DMS 273 (cell line): ENCODE measurements around the gene CACYBP.

Source experiments
- DNase-seq: peaks from one replicate; lab custom pipeline; 2025; ENCODE audit not compliant: unreplicated experiment; lab: John Stamatoyannopoulos, UW

CACYBP gene

GRCh38 chr1:174999936-175000696 lies at the start of gene CACYBP:
TSS of gene CACYBP (plus strand) at chr1:174999947. CDS start at chr1:175000181, 234 bp downstream.
- DNase-seq: peak; percentile 68

- no peak for DNase-seq
Observed at GRCh38 chr1:174953285-174954072, 46.3 kb upstream of the CACYBP start.

GRCh38 chr1:174954073-174954460 lies 45.7 kb upstream of the CACYBP start:
- peak; percentile 56 for DNase-seq

GRCh38 chr1:174954671-174955669 lies 44.8 kb upstream of the CACYBP start:
- DNase-seq: peak; percentile 42

GRCh38 chr1:174956086-174956485 lies 43.7 kb upstream of the CACYBP start:
- DNase-seq: no peak

GRCh38 chr1:174956976-174957375 lies 42.8 kb upstream of the CACYBP start:
- DNase-seq: no peak

GRCh38 chr1:174957829-174958228 lies 41.9 kb upstream of the CACYBP start:
- DNase-seq: no peak

GRCh38 chr1:174958396-174958795 lies 41.4 kb upstream of the CACYBP start:
- DNase-seq: no peak

GRCh38 chr1:174960362-174960761 lies 39.4 kb upstream of the CACYBP start:
- no peak for DNase-seq

- DNase-seq: peak; percentile 80
Observed at GRCh38 chr1:174963529-174964125, 36.1 kb upstream of the CACYBP start.

GRCh38 chr1:174964261-174964971 lies 35.3 kb upstream of the CACYBP start:
- DNase-seq: peak; percentile 18

- peak; percentile 43 for DNase-seq
Observed at GRCh38 chr1:174964972-174965361, 34.8 kb upstream of the CACYBP start.

GRCh38 chr1:174965362-174966007 lies 34.3 kb upstream of the CACYBP start:
- peak; percentile 13 for DNase-seq

- no peak for DNase-seq
Observed at GRCh38 chr1:174966008-174966572, 33.7 kb upstream of the CACYBP start.

GRCh38 chr1:174967845-174968705 lies 31.7 kb upstream of the CACYBP start:
- DNase-seq: no peak

GRCh38 chr1:174968750-174969244 lies 30.9 kb upstream of the CACYBP start:
- DNase-seq: no peak

- DNase-seq: no peak
Observed at GRCh38 chr1:174969977-174970376, 29.8 kb upstream of the CACYBP start.

- DNase-seq: no peak
Observed at GRCh38 chr1:174971466-174971865, 28.3 kb upstream of the CACYBP start.
